K562 (cell line): Measurements from ENCODE around the gene RPL26. TPM values are rescaled to one million over a fixed set of nuclear protein-coding genes. Genes with fewer than 3 reads are reported as not detected.

Experiments used
- POLR2G ChIP-seq: fragments of 200-400 bp; formaldehyde crosslinking; IDR thresholded peaks from 2 replicates; pipeline ENCODE4 v1.6.1; 2017; ENCODE audit warnings: low read depth, mild to moderate bottlenecking, antibody characterized with exemption, low read length, moderate library complexity
- ZBTB40 ChIP-seq, 2 experiments: fragments of 450-650 bp in 1 of 2; sonication (generic) in 1 of 2; formaldehyde crosslinking in 1 of 2; IDR thresholded peaks; 2 replicates each; pipeline versions ENCODE4 v1.7.1 to v1.9.0; 2016 to 2022; ENCODE audit warnings: inconsistent platforms in 1 of 2, mild to moderate bottlenecking in 1 of 2, missing genetic modification reagents in 1 of 2
- polyA plus RNA-seq, 8 experiments: library from polyadenylated mRNA; depleted of rRNA in 4 of 8; stranded (reverse) in 5 of 8; unstranded in 3 of 8; fragments of >200 nt; fragmentation: Nextera tagmentation in 2 of 8; fragmentation: Illumina TruSeq in 1 of 8; extraction: Ambion mirVana in 2 of 8; extraction: Trizol in 1 of 8; gene quantifications; 2 replicates each; pipeline versions ENCODE4 v1.2.1 to v1.2.3, GENCODE V29; 2011 to 2014; ENCODE audit warnings: inconsistent platforms in 1 of 8, missing spikeins in 1 of 8
- total RNA-seq, 7 experiments: library from RNA; depleted of rRNA in 6 of 7; stranded (reverse); fragments of >200 nt in 6 of 7; fragmentation: Illumina TruSeq in 2 of 7; extraction: Trizol in 2 of 7; gene quantifications; 2 replicates each; pipeline versions ENCODE4 v1.2.1 to v1.2.3, GENCODE V29; 2011 to 2021; ENCODE audit warnings: low replicate concordance in 1 of 7
- TF ChIP-seq, protein P1 (sequence below), 2 experiments: fragments of 450-650 bp; formaldehyde crosslinking in 1 of 2; IDR thresholded peaks; 2 replicates each; pipeline versions ENCODE4 v1.4.0 to v1.6.1; 2014 to 2020; ENCODE audit warnings: mild to moderate bottlenecking in 2 of 2, borderline replicate concordance in 1 of 2, low read depth in 1 of 2
- TF ChIP-seq, protein P2 (sequence below): fragments of 250-450 bp; sonication (Bioruptor Pico); IDR thresholded peaks from 2 replicates; pipeline ENCODE4 v1.5.0; 2020; ENCODE audit warnings: mild to moderate bottlenecking

The RPL26 gene
- total and polyA plus RNA-seq, 9 of the 15 experiments (the other 6 are each of a cell fraction or from before 2014, with no cell fraction given): 1,474 to 4,074 (median 2,904) TPM

GRCh38 chr17:8376271-8377067, 6.5 kb downstream of the RPL26 start, which contains the start of gene KRABD2 (continued):
- TF ChIP-seq, protein P1, sequence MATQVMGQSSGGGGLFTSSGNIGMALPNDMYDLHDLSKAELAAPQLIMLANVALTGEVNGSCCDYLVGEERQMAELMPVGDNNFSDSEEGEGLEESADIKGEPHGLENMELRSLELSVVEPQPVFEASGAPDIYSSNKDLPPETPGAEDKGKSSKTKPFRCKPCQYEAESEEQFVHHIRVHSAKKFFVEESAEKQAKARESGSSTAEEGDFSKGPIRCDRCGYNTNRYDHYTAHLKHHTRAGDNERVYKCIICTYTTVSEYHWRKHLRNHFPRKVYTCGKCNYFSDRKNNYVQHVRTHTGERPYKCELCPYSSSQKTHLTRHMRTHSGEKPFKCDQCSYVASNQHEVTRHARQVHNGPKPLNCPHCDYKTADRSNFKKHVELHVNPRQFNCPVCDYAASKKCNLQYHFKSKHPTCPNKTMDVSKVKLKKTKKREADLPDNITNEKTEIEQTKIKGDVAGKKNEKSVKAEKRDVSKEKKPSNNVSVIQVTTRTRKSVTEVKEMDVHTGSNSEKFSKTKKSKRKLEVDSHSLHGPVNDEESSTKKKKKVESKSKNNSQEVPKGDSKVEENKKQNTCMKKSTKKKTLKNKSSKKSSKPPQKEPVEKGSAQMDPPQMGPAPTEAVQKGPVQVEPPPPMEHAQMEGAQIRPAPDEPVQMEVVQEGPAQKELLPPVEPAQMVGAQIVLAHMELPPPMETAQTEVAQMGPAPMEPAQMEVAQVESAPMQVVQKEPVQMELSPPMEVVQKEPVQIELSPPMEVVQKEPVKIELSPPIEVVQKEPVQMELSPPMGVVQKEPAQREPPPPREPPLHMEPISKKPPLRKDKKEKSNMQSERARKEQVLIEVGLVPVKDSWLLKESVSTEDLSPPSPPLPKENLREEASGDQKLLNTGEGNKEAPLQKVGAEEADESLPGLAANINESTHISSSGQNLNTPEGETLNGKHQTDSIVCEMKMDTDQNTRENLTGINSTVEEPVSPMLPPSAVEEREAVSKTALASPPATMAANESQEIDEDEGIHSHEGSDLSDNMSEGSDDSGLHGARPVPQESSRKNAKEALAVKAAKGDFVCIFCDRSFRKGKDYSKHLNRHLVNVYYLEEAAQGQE (IDR thresholded peaks at IDR 0.05; ENCODE audit: borderline replicate concordance): peak; percentile 60
- TF ChIP-seq, protein P1 (CRISPR knock-in tag; IDR thresholded peaks at IDR 0.05; ENCODE audit: low read depth): peak; percentile 43; the same call in 1 of the 2 replicates
- TF ChIP-seq ZBTB40 (IDR thresholded peaks at IDR 0.05): peak; percentile 90
- no peak for TF ChIP-seq ZBTB40 (CRISPR knock-in tag; IDR thresholded peaks at IDR 0.05)
- peak; percentile 84 for TF ChIP-seq POLR2G
- TF ChIP-seq, protein P2, sequence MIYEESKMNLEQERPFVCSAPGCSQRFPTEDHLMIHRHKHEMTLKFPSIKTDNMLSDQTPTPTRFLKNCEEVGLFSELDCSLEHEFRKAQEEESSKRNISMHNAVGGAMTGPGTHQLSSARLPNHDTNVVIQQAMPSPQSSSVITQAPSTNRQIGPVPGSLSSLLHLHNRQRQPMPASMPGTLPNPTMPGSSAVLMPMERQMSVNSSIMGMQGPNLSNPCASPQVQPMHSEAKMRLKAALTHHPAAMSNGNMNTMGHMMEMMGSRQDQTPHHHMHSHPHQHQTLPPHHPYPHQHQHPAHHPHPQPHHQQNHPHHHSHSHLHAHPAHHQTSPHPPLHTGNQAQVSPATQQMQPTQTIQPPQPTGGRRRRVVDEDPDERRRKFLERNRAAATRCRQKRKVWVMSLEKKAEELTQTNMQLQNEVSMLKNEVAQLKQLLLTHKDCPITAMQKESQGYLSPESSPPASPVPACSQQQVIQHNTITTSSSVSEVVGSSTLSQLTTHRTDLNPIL (CRISPR knock-in tag): no peak
